GM21576 (cell line): ENCODE results near the gene CDH22.

Experiments used
- ATAC-seq: cut with Tn5 transposase; IDR thresholded peaks from one replicate; pipeline ENCODE4 v1.9.1; 2021; ENCODE audit warnings: mild to moderate bottlenecking, moderate library complexity; ENCODE audit not compliant: unreplicated experiment

CDH22 gene

DNA sequence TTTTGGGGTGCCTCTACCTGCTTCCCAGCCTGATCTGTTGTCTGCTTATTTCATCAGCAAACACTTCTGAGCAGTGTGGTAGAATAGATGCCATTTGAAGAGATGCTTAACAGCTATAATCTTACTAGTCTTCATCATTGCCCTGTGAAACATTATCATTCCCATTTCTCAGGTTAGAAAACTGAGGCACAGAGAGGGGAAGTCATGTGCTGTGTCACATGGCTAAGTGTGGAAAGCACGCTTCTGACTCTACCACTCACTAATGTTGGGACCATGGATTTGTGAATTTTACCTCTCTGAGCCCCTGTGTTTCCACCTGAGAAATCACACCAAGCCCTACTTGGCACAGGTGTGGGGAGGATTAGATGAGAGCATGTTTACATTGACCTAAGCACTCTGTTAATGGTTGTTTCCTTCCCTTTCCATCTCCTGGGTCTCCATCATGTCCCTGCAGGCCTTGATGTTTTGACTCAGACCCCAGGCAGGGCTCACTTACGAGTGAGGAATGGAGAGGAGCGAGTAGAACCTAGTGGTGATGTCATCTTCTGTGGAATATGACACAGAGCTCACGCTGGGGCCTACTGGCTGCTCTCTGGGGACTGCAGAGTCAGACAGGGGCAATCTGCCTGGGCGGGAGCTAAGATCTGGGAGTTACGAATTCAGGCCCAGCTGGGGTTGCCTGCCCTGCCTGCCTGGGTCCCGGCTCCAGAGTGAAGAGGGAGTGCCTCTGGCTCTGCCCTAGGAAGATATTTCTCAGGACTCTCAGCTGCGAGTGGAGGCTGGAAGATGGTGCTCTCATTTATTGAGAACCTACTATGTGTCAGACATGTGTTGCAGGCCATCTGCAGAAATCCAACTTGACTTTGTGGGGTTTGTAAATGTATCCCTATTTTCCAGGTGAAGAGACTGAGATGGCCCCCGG is 64.3 kb downstream of the CDH22 start:
- ATAC-seq, result no peak

DNA sequence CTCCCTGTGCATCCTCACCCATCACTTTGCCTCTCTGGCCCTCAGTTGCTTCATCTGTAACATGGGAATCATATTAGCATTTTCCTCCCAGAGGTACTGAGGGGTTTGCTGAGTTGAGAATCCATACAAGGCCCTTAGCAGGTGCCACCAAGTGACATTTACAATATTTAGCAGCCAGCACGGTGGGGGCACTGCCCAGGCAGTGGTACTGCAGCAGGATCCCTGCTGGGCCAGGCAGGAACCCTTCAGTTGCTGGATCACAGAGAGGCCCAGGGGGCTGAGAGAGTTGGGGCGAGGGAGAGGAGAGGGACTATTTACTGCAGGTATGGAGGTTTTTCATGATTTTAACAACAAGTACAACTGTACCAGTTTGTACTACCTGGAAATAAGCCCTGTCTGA is 65.9 kb downstream of the CDH22 start:
- ATAC-seq, result no peak

DNA sequence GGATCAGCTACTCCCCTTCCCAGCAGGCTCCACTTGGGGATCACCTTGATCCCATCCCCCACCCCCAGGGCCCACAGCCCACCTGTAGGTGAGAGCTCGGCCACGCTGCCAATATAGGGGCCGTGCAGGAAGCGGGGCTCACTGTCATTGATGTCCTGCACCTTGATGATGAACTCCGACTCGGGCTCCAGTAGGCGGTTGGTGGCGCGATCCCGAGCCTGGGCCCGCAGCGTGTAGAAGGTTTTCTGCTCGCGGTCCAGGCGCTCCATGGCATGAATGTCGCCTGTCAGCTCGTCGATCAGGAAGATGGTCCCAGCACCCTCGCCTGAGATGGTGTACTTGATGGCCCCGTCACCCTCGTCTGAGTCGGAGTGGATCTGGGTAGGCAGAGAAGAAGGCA is 67.4 kb downstream of the CDH22 start:
- ATAC-seq, result no peak

DNA sequence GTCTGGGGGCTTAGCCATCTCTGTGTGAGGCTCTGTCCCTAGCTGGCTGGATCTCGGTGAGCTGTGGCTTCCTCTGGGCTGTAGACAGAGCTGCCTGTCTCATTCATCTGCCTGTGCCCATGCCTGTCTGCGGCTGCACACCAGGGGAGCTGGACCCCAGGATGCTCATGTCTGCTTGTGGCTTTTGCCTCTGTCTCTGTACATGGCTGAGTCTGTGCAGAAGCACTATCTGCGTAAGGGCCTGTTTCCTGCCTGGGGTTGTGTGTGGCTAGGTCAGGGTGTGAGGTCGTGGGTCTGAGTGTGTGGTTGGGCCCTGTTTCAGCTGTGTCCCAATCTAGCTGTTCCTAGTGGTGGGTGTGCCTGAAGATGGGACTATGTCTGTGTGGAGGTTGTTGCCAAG is 68.2 kb downstream of the CDH22 start:
- ATAC-seq, result no peak

DNA sequence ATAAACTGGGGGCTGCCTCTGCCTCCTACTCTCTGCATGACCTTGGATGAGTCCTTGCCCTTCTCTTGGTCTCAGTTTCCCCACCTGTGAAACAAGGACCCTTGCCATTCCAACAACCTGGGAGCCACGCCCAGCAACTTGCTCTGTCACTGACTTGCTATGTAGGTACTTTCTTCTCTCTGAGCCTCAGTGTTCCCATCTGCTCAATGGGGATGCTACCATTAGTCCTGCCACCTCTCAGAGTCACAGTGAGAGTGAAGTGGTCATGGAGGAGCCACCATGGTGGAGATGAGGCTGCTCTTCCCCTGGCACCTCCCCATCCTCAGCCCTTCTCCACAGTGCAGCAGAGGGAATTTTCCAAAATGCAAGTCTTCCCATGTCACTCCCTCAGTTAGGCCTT is 70.6 kb downstream of the CDH22 start:
- ATAC-seq, result no peak

DNA sequence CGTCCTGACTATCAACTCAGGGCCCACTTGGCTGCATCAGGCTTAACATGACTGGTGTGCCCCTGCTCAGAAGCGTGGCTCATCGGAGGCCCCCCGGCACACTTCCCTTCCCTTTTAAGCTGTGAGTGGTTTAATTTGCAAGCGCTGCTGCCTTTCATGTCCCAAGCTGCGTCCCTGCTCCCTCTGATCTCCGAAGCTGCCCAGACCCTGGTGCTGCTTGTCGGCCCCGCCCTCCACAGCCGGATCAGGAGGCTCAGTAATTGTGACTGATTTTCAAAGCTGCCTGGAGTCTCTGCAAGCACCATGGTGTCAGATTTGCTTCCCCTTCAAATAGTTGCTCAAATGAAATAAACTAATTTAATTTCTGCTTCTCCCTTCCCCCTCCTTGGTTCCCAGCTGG is 71.1 kb downstream of the CDH22 start:
- no peak for ATAC-seq

DNA sequence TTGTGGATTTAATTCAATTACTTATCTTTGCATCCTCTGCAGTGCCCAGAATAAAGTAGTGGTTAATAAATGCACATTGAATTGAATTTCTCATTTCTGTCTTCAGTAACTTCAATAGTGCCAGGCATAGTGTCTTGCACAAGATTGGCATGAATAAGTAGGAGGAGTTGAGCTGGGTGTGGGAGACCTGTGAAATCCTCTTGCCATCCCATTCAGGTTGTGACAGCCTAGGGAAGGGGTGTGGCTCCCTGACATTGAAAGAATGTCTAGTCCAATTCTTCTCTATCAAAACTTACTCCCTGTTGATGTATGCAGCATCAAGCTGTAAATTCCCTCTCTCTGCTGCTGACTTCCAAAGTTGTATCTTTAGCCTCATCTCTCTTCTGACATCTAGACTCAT is 73.2 kb downstream of the CDH22 start:
- ATAC-seq, result no peak

DNA sequence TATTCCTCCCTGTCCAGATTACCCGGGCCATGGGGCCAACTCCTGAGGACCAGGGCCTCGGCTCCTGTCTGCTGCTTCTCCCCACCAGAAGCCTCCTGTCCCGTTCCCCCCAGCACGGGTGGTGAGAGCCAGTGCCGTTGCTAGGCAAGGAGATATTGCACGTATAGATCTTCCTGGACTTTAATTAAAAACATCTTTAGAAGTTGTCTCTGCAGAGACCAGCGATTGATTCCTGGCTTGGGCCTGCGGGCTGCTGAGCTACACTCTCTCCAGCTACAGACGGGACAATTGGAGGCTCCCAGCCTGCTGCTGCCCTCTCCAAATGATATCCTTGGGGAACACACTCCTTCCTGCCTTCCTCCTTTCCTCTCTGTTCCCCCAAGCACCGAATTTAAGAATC is 74.6 kb downstream of the CDH22 start:
- no peak for ATAC-seq

DNA sequence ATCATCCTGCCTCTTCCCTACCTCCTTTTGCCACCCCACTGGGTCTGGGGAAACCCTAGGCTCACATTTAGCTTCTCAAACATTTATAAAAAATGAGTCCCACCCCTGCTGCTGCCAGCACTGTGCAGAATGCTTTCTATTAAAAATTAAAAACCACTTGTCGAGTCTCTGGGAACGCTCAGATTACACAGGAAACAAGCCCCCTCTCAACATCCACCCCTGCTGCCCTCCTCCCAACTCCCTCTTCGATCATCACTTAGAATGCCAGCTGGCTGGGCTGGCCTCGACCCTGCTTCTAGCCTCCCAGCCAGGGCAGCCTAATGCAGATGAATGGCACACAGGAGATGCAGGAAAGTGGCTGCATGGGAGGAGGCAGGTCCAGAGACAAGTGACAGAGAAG is 75.8 kb downstream of the CDH22 start:
- ATAC-seq, result no peak

DNA sequence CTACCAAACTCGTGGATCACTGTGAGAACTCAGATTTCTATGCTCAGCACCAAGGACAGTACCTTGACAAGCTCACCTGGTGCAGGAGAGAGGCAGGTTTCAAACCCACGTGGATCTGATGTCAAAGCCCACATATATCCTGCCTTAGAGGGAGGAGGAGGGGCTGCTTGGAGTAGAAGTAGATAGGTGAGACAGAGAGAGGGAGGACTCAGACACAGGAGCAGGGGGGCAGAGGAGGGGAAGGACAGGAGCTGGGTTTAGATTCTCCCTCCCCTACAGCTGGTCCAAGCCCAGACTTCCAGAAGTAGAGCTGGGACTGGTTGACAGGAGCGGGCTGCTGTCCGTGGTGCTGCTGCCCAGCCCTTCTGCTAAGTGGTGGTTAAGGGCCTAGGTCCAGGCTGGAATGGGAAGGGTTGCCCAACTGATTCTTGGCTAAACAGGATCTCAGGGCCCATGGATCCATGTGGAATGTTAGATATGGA is 77.5 kb downstream of the CDH22 start:
- ATAC-seq, result no peak

DNA sequence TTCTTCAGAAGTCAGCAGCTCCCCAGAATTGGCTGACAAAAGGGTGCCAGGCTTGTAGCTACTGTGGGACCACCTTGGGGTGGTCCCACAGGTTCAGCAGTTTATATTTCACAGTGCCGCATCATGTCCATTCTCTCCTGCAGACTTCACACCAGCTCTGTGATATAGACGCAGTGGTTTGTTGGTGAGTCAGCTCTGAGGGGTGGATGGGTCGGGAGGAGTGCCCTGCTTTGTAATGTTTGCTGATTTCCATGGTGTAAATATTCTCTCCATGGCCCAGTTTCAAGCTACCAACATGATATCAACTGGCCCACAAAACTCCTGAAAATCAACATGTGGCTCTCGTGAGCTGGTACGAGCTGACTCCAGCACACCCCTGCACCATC is 78.2 kb downstream of the CDH22 start:
- ATAC-seq, result no peak

DNA sequence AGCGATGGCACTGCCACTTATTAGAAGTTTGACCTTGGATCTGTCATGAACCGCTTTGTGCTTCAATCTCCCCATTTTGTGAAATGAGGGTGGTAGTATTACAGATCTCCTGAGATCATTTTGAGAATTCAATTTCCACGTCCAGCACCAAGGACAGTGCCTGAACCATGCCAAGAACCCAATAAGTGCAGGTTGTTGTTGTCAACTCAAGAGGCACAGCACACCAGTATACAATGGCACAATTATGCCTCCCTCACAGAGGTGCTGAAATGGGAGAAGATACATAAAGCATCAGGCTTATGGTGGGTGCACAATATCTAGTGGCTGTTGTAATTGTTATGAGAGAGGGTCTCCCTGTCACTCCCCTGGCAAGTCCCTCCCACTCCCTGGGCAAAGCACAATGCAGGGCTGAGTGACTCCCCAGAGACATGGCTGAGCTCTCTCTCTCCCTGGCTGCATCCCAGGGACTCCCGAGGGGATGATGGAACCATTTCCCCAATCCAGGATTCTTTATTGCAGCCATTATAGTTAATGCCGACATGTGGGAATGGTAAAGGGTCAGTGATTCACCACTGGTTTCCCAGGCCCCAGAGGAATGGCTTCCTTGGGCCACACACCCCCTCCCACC is 78.7 kb downstream of the CDH22 start:
- ATAC-seq, result no peak

DNA sequence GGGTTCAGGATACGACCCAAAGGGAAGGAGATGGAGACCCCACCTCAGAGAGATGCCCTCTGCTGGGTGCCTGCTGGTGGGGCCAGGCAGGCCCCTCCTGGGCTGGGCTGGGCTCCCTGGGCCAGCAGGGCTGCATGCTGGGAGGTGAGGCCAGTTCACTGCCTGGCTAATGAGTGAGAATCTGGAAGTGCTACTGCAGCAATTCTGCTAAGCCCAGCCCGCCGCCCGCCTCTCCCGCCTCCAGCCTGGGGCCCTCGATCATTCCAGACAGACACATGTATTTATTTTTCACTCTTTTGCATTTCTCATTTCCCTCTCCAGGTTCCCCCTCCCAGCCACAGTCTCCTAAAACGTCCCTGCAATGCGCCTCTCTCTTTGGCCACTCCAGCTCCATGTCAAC is 79.6 kb downstream of the CDH22 start:
- no peak for ATAC-seq

DNA sequence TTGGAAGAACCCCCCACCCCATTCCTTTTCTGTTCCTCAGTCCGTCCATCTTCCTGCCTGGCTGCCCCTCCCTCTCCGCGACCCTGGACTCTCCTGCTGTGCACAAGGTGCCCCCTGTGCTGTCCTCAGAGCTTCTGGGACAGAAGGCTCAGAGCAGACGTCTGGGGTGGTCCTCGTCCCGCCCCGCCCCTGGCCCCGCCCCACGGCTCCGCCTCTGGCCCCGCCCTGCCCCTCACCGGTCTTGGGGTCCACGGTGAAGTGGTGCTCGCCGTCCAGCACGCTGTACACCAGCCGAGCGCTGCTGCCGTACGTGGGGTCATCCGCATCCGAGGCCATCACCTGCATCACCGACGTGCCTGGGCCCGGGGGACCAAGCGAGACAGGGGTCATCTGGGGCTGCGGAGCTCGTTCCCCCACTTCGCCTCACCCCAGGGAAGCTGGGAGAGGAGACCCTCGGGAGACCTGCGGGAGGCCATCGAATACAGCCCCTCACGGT is 81.0 kb downstream of the CDH22 start:
- ATAC-seq, result no peak

DNA sequence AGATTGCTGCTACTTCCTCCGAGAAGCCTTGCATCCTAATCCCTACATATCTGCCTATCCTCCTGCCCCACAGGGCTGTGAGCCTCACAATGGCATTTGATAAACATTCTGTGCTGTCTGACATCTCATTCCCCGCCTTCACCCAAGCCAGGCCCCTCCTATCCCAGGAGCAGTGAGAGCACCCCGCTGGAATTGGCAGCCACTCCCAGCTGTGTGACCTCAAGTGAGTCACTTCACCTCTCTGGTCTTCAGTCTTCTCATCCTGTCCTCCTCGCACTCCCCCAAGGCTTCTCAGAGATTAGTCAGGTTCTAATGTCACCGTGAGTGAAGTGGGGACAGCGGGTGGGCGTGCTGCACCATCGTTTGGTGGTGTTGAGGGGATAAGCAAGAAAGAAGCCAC is 81.7 kb downstream of the CDH22 start:
- no peak for ATAC-seq

DNA sequence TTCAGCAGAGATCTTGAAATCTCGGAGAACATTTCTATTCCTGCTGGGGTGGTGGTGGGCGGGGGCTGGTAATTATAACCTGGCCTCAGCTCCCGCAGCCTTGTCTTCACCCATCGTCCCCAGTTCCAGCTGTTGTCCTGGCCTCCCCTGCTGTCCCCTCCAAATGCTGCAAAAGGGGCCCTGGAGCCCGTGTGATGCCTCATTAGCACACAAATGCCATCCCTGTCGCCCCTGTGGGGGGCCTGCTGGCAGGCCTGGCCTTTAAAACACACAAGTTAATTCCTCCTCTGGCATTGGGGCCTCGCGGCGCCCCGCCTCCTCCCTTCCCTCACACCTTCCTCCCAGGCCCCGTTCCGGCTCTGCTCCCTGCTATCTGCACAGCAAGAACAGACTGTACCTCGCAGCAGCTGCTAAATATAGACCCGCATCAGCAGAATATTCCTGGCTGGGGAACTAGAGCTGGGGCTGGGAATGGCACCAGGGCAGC is 85.7 kb downstream of the CDH22 start:
- ATAC-seq, result no peak

DNA sequence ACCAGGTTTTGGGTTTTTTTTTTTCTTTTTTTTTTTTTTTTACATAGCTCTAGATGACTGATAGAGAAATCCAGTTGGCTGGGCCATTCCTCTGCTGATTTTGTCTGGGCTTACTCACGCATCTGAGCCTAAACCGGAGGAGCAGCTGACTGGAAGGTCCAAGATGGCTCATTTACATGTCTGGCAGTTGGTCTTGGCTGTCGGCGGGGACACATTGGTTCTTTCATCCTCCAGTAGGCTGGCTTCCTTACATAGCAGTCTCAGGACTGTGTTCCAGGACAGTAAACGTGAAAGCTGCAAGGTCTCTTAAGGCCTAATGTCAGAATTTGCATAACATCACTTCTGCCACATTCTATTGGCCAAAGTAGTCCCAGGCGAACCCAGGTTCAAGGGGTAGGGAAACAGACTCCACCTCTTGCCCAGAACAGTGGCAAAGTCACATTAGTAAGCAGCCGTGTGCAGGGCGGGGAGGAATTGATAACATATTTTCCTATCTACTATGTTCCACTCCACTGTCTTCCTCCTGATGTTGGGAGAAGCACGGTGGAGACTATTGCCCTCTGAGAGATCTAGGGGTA is 87.0 kb downstream of the CDH22 start:
- no peak for ATAC-seq

DNA sequence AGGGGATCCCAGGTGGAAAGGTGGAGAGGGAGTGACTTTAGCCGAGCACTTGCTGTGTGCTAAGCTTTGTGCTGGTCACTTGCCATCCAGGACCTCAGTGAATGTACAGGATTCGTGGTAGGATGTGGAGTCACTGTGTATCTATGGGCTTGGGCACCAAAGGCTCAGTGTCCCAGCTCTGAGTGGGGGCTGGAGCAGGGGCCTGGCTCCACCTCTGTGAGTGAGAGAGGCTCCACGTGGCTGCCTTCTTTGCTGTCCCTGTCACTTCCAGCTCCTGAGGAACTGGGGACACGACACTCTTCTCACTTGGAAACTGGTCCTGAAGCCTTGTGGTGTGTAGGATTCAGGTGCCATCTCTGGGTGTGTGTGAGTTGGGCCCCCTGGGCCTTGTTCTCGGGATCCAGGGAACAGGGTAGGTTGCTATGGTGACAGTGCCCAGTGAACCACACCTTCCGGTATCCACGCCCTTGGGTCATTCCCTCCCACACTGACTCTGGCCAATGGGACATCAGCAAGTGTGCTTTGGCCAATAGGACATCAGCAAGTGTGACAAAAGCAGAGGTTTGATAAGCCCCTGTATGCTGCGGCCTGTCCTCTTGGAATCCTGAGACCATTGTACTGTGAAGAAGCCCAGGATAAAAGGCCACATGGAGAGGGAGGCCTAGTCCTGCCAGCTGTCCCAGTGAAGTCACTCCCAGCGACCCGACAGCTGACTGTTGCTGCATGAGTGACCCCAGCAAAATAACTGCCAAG is 87.7 kb downstream of the CDH22 start:
- ATAC-seq, result no peak

DNA sequence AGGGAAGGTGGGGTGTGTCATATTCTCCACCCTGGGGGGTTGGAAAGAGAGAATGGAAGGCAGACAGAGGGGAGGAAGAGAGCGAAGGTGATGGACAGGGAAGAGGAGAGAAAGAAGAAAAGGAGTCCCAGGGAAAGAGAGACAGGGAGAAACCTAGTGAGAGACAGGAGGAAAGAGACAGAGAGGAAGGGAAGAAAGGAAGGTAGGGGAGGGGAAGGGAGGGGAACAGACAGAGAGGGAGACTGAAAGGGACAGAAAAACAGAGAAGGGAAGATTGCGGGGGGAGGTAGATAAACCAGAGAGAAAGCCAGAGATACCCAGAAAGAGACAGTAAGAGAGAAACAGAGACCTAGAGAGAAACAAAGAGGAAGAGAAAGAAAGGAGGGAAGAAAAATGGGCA is 88.4 kb downstream of the CDH22 start:
- ATAC-seq, result no peak

DNA sequence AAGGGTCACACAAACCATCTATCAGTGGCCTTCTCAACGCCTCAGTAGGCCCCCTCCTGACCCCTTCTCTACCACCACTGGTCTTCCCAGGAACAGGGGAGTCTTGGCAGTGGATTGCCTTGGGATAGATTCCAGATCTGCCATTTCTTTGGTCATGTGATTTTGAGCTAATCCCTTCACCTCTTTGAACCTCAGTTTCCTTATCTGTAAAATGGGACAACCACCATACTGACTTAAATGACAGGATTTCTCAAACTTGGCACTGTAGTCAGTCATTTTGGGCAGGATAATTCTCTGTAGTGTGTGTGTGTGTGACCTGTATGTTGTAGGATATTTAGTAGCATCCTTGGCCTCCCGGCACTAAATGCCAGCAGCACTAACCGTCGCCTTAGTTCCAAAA is 89.1 kb downstream of the CDH22 start:
- ATAC-seq, result no peak

DNA sequence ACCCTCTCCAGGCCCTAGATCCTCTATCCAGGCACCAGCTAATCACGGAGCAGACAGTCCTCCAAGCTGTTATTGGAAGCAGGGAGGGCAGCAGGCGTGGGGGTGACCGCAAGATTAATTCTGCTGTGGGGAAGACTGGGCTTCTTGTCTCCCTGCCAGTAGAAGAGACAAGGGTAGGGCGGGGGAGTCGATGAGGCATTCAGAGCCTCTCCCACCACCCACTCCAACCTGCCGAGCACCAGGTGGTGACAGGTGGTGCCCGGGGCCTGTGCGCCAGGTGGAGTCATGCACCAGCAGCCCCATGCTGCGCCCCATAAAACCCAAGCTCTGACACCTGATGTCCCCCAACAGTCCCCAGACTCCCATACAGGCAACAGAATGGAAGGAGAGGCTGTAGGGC is 89.6 kb downstream of the CDH22 start:
- no peak for ATAC-seq
